Measurements from ENCODE around the gene PRRT1.
A peak's percentile ranks its signal among the peaks of the same experiment; 100 is the strongest.

GRCh38 chr6:32154514-32155161 lies 2.9 kb upstream of the PRRT1 start:
- TF ChIP-seq CTCF (IDR thresholded peaks at IDR 0.05) (peak in 5 of 7 experiments; percentile 19 to 78 (median 55)), POLR2AphosphoS5 (IDR thresholded peaks at IDR 0.05) (peak; percentile 18 to 79 (median 50))

Measured in stomach (tissue), 4 donors.